ENCODE measurements around the gene AIFM3.

- TF ChIP-seq CTCF (IDR thresholded peaks at IDR 0.05) (no peak), TFCP2L1 (CRISPR knock-in tag; IDR thresholded peaks at IDR 0.05) (no peak), POLR2A (IDR thresholded peaks at IDR 0.05; ENCODE audit: low read length) (no peak), MAZ (IDR thresholded peaks at IDR 0.05; ENCODE audit: borderline replicate concordance, low read depth, low read length) (no peak), JUNB (IDR thresholded peaks at IDR 0.05) (no peak), GATA3 (IDR thresholded peaks at IDR 0.05; ENCODE audit: borderline replicate concordance) (no peak), JUN (IDR thresholded peaks at IDR 0.05) (no peak), MAX (IDR thresholded peaks at IDR 0.05) (no peak), USF2 (IDR thresholded peaks at IDR 0.05) (no peak), BHLHE40 (IDR thresholded peaks at IDR 0.05; ENCODE audit: low read depth, low read length) (no peak), HEYL (CRISPR knock-in tag; IDR thresholded peaks at IDR 0.05) (no peak), PBX3 (IDR thresholded peaks at IDR 0.05) (no peak), SMC3 (IDR thresholded peaks at IDR 0.05) (no peak), SREBF2 (IDR thresholded peaks at IDR 0.05) (no peak)
These were observed 34.0 kb downstream of the AIFM3 start for GRCh38 chr22:21000987-21001600.

All from A549 (cell line).